CD8-positive, alpha-beta memory T cell (primary cell): Measurements from ENCODE around the gene SLC29A2. TPM values are rescaled to one million over a fixed set of nuclear protein-coding genes. Genes with fewer than 3 reads are reported as not detected.
"Not testable (repeated sequence)": the region's sequence is repeated elsewhere in the genome, so short reads cannot be mapped to it uniquely, and the experiment has no call there.

Source experiments
- CTCF ChIA-PET: fragments of 350-600 bp; sonication (Branson Sonifier 250); formaldehyde crosslinking; loops from one replicate; lab custom pipeline; 2021; ENCODE audit warnings: antibody characterized with exemption; lab: Charles Lee
- POLR2A ChIA-PET: fragments of 350-600 bp; sonication (Branson Sonifier 250); formaldehyde crosslinking; loops from one replicate; lab custom pipeline; 2021; ENCODE audit warnings: antibody characterized with exemption; lab: Charles Lee
- DNase-seq, 5 donors: peaks; one replicate each; pipeline versions ENCODE4 v3.0.0 to v3.0.0-alpha.2; 2020 to 2022; ENCODE audit warnings: mixed read lengths in 1 of 5
- H3K27ac ChIP-seq: one replicate; pipeline ENCODE4 v1.7.0; 2013; ENCODE audit warnings: low read depth, mild to moderate bottlenecking, low read length, moderate library complexity
- H3K27me3 ChIP-seq: 2 replicates; pipeline ENCODE4 v1.7.0; 2013; ENCODE audit warnings: low read length, mild to moderate bottlenecking; ENCODE audit not compliant: insufficient read depth, poor library complexity, severe bottlenecking
- H3K36me3 ChIP-seq: 2 replicates; pipeline ENCODE4 v1.7.0; 2013; ENCODE audit warnings: mild to moderate bottlenecking, low read length, moderate library complexity; ENCODE audit not compliant: insufficient read depth
- H3K4me1 ChIP-seq: 2 replicates; pipeline ENCODE4 v1.7.0; 2013; ENCODE audit warnings: mild to moderate bottlenecking, low read length, moderate library complexity; ENCODE audit not compliant: insufficient read depth
- H3K4me3 ChIP-seq: 2 replicates; pipeline ENCODE4 v1.7.0; 2013; ENCODE audit warnings: mild to moderate bottlenecking, low read length
- H3K9me3 ChIP-seq: 2 replicates; pipeline ENCODE4 v1.7.0; 2013; ENCODE audit warnings: mild to moderate bottlenecking, low read length
- H3K27ac Mint-ChIP-seq, 8 donors: one replicate each; pipeline ENCODE4 v1.8.0; 2020 to 2021; ENCODE audit warnings: mixed read lengths in 8 of 8, mild to moderate bottlenecking in 6 of 8, inconsistent platforms in 3 of 8, moderate library complexity in 3 of 8
- H3K27me3 Mint-ChIP-seq, 2 donors: one replicate each; pipeline ENCODE4 v1.8.0; 2020 to 2021; ENCODE audit warnings: mixed read lengths in 2 of 2, mild to moderate bottlenecking in 1 of 2, moderate library complexity in 1 of 2
- H3K36me3 Mint-ChIP-seq, 3 donors: one replicate each; pipeline ENCODE4 v1.8.0; 2020 to 2021; ENCODE audit warnings: mixed read lengths in 3 of 3, inconsistent platforms in 1 of 3, mild to moderate bottlenecking in 1 of 3
- H3K4me1 Mint-ChIP-seq, 3 donors: one replicate each; pipeline ENCODE4 v1.8.0; 2020 to 2021; ENCODE audit warnings: mixed read lengths in 3 of 3, inconsistent platforms in 1 of 3, mild to moderate bottlenecking in 1 of 3
- H3K4me3 Mint-ChIP-seq, 7 donors: one replicate each; pipeline ENCODE4 v1.8.0; 2020 to 2021; ENCODE audit warnings: mixed read lengths in 7 of 7, mild to moderate bottlenecking in 6 of 7, moderate library complexity in 4 of 7, inconsistent platforms in 2 of 7
- H3K9me3 Mint-ChIP-seq, 5 donors: one replicate each; pipeline ENCODE4 v1.8.0; 2020 to 2022; ENCODE audit warnings: mixed read lengths in 5 of 5, mild to moderate bottlenecking in 3 of 5, moderate library complexity in 2 of 5, inconsistent platforms in 1 of 5
- polyA plus RNA-seq: library from polyadenylated mRNA; unstranded; fragments of 300-500 nt; fragmentation: Illumina TruSeq; gene quantifications from one replicate; pipeline ENCODE4 v1.2.3, GENCODE V29; 2021
- total RNA-seq, 2 experiments: library from RNA; stranded (reverse); gene quantifications; one replicate each; pipeline ENCODE4 v1.2.3, GENCODE V29; 2021

Gene SLC29A2
- total and polyA plus RNA-seq, 3 experiments from 2014 or later, result 1.9 to 8.5 (median 7.9) TPM

- POLR2A ChIA-PET, result no interaction called here
- Mint-ChIP-seq H3K4me1 (no peaks in the 10 kb centered on the region), H3K36me3 (peaks cover 0 to 11% (median 2%) of the 10 kb centered on the region in 3 donors), H3K9me3 (no peaks in the 10 kb centered on the region), H3K27me3 (no peaks in the 10 kb centered on the region), H3K4me3 (no peak overlapping the region), H3K27ac (no peak overlapping the region)
- Histone ChIP-seq H3K27me3 (no peaks in the 10 kb centered on the region), H3K27ac (no peak overlapping the region), H3K36me3 (no peaks in the 10 kb centered on the region), H3K4me3 (no peak overlapping the region), H3K9me3 (no peaks in the 10 kb centered on the region), H3K4me1 (no peaks in the 10 kb centered on the region)
- CTCF ChIA-PET, result no interaction called here
- DNase-seq, result no peak
Observed at GRCh38 chr11:66359662-66360087, 11.9 kb downstream of the SLC29A2 start.

- not testable (repeated sequence) for H3K9me3 Mint-ChIP-seq, H3K27ac ChIP-seq, H3K27me3 ChIP-seq, H3K36me3 ChIP-seq, H3K4me3 ChIP-seq, H3K27me3 Mint-ChIP-seq, H3K9me3 ChIP-seq
- H3K4me1 ChIP-seq, result peaks cover 18% of the 10 kb centered on the region
- Mint-ChIP-seq H3K4me1 (peaks cover 10 to 26% (median 13%) of the 10 kb centered on the region in 3 donors), H3K36me3 (peaks cover 0 to 22% (median 5%) of the 10 kb centered on the region in 3 donors), H3K27ac (peak overlapping the region in 1 of 8 donors; percentile 0), H3K4me3 (peak overlapping the region in 1 of 7 donors; percentile 11)
- POLR2A ChIA-PET, result interaction anchor here (0.7 kb wide), 1 partner anchor 117 kb away, joined by 3 read pairs; no protein-coding TSS in a partner anchor
- DNase-seq, result peak in 1 of 5 donors; percentile 14
- CTCF ChIA-PET, result interaction anchor here (1.4 kb wide), 1 partner anchor 13 kb away, joined by 4 read pairs; no protein-coding TSS in a partner anchor
Observed at GRCh38 chr11:66350560-66351235, 20.9 kb downstream of the SLC29A2 start.

GRCh38 chr11:66349084-66349386 lies 22.5 kb downstream of the SLC29A2 start:
- Mint-ChIP-seq H3K4me3 (peak overlapping the region; percentile 17 to 100 (median 96)), H3K9me3 (peaks cover 0 to 4% (median 0%) of the 10 kb centered on the region in 5 donors), H3K27ac (peak overlapping the region; percentile 24 to 99 (median 49)), H3K4me1 (peaks cover 25 to 42% (median 30%) of the 10 kb centered on the region in 3 donors), H3K36me3 (peaks cover 0 to 21% (median 5%) of the 10 kb centered on the region in 3 donors), H3K27me3 (peaks cover 0 to 8% of the 10 kb centered on the region in 2 donors)
- peaks cover 31% of the 10 kb centered on the region for H3K4me1 ChIP-seq
- no peak overlapping the region for H3K4me3 ChIP-seq
- no peaks in the 10 kb centered on the region for H3K9me3 ChIP-seq
- no peaks in the 10 kb centered on the region for H3K27me3 ChIP-seq
- no peaks in the 10 kb centered on the region for H3K36me3 ChIP-seq
- H3K27ac ChIP-seq, result no peak overlapping the region
- peak in 1 of 5 donors; percentile 36 for DNase-seq
- CTCF ChIA-PET, result interaction anchor here (2.0 kb wide), 1 partner anchor 37 kb away, joined by 7 read pairs; no protein-coding TSS in a partner anchor
- POLR2A ChIA-PET, result interaction anchor here (0.6 kb wide), 1 partner anchor 10 kb away, joined by 5 read pairs; no protein-coding TSS in a partner anchor

GRCh38 chr11:66347425-66348276 lies 23.9 kb downstream of the SLC29A2 start, which contains the start of gene B4GAT1:
TSS of gene B4GAT1 (minus strand) at chr11:66347629. CDS start at chr11:66347545, 84 bp downstream.
- H3K36me3 Mint-ChIP-seq, result peaks cover 3 to 23% (median 3%) of the 10 kb centered on the region in 3 donors
- Histone ChIP-seq H3K4me3 (peak within 1 kb of the TSS; percentile 87), H3K36me3 (no peaks in the 10 kb centered on the region), H3K9me3 (no peaks in the 10 kb centered on the region), H3K27me3 (no peaks in the 10 kb centered on the region), H3K4me1 (peaks cover 44% of the 10 kb centered on the region), H3K27ac (peak within 1 kb of the TSS; percentile 70)
- peak within 1 kb of the TSS; percentile 96 to 100 (median 98) for H3K4me3 Mint-ChIP-seq
- H3K9me3 Mint-ChIP-seq, result peaks cover 0 to 4% (median 0%) of the 10 kb centered on the region in 5 donors
- H3K4me1 Mint-ChIP-seq, result peaks cover 39 to 56% (median 44%) of the 10 kb centered on the region in 3 donors
- ChIA-PET POLR2A (interaction anchor here (1.1 to 1.8 kb wide), 4 partner anchors 24 to 58 kb away, joined by 3 to 13 read pairs (median 6); partner anchors contain the start of genes CD248, SLC29A2 and YIF1A), CTCF (interaction anchor here (0.6 to 2.2 kb wide), 6 partner anchors 14 to 636 kb away, joined by 3 to 13 read pairs (median 5); partner anchors contain the start of gene KAT5)
- H3K27me3 Mint-ChIP-seq, result peaks cover 0 to 10% of the 10 kb centered on the region in 2 donors
- peak; percentile 52 to 89 (median 80) for DNase-seq
- peak within 1 kb of the TSS; percentile 96 to 100 (median 97) for H3K27ac Mint-ChIP-seq

- CTCF ChIA-PET, result interaction anchor here (0.6 to 2.2 kb wide), 6 partner anchors 29 to 635 kb away, joined by 3 to 13 read pairs (median 5); partner anchors contain the start of gene KAT5
- Mint-ChIP-seq H3K27ac (peak overlapping the region; percentile 38 to 99 (median 96)), H3K27me3 (peaks cover 0 to 10% of the 10 kb centered on the region in 2 donors), H3K9me3 (peaks cover 0 to 4% (median 0%) of the 10 kb centered on the region in 5 donors), H3K4me1 (peaks cover 39 to 59% (median 47%) of the 10 kb centered on the region in 3 donors), H3K36me3 (peaks cover 3 to 29% (median 4%) of the 10 kb centered on the region in 3 donors), H3K4me3 (peak overlapping the region; percentile 96 to 100 (median 97))
- no peaks in the 10 kb centered on the region for H3K9me3 ChIP-seq
- H3K4me3 ChIP-seq, result peak overlapping the region; percentile 87
- POLR2A ChIA-PET, result interaction anchor here (0.6 to 1.8 kb wide), 6 partner anchors 20 to 58 kb away, joined by 3 to 13 read pairs (median 6); partner anchors contain the start of genes CD248, SLC29A2 and YIF1A
- H3K27ac ChIP-seq, result peak overlapping the region; percentile 70
- no peaks in the 10 kb centered on the region for H3K27me3 ChIP-seq
- H3K4me1 ChIP-seq, result peaks cover 45% of the 10 kb centered on the region
- peaks cover 2% of the 10 kb centered on the region for H3K36me3 ChIP-seq
- DNase-seq, result peak in 1 of 5 donors; percentile 44
Observed at GRCh38 chr11:66346476-66347424, 24.8 kb downstream of the SLC29A2 start.

- Histone ChIP-seq H3K4me3 (peak overlapping the region; percentile 96), H3K27ac (peak overlapping the region; percentile 92), H3K4me1 (peaks cover 45% of the 10 kb centered on the region), H3K27me3 (no peaks in the 10 kb centered on the region), H3K36me3 (peaks cover 16% of the 10 kb centered on the region), H3K9me3 (no peaks in the 10 kb centered on the region)
- ChIA-PET POLR2A (interaction anchor here (0.6 to 1.8 kb wide), 5 partner anchors 18 to 497 kb away, joined by 3 to 8 read pairs (median 6); partner anchors contain the start of genes CD248, RBM4 and SLC29A2), CTCF (interaction anchor here (1.0 to 8.6 kb wide), 7 partner anchors 9 to 41 kb away, joined by 3 to 72 read pairs (median 8); partner anchors contain the start of genes RIN1 and SLC29A2)
- Mint-ChIP-seq H3K4me1 (peaks cover 43 to 65% (median 50%) of the 10 kb centered on the region in 3 donors), H3K4me3 (peak overlapping the region; percentile 96 to 100 (median 97)), H3K36me3 (peaks cover 4 to 43% (median 8%) of the 10 kb centered on the region in 3 donors), H3K27ac (peak overlapping the region; percentile 96 to 99 (median 98)), H3K27me3 (peaks cover 0 to 10% of the 10 kb centered on the region in 2 donors), H3K9me3 (peaks cover 0 to 4% (median 0%) of the 10 kb centered on the region in 5 donors)
- DNase-seq, result no peak
Observed at GRCh38 chr11:66345316-66345649, 26.3 kb downstream of the SLC29A2 start.
